GM23248 (cell line): Measurements from ENCODE around the gene PRPSAP1. TPM values are rescaled to one million over a fixed set of nuclear protein-coding genes. Genes with fewer than 3 reads are reported as not detected.
A peak's percentile ranks its signal among the peaks of the same experiment; 100 is the strongest.

Experiments
- DNase-seq: peaks from one replicate; pipeline ENCODE4 v3.0.0-alpha.2; 2015
- H2AFZ ChIP-seq: fragments of 200-600 bp; sonication (generic); 2 replicates; pipeline ENCODE4 v1.6.1; 2016; ENCODE audit warnings: antibody characterized with exemption
- H3F3A ChIP-seq: fragments of 200-600 bp; sonication (generic); 2 replicates; pipeline ENCODE4 v1.6.1; 2016; ENCODE audit warnings: mild to moderate bottlenecking, antibody characterized with exemption, mixed run types; ENCODE audit not compliant: insufficient read depth
- H3K27ac ChIP-seq: fragments of 200-600 bp; sonication (generic); 2 replicates; pipeline ENCODE4 v1.5.1; 2016; ENCODE audit warnings: mild to moderate bottlenecking
- H3K27me3 ChIP-seq: fragments of 200-600 bp; sonication (generic); replicated peaks from 2 replicates; pipeline ENCODE4 v1.6.1; 2016; ENCODE audit warnings: mild to moderate bottlenecking; ENCODE audit not compliant: insufficient read depth
- H3K36me3 ChIP-seq: fragments of 200-600 bp; sonication (generic); 2 replicates; pipeline ENCODE4 v1.6.1; 2016; ENCODE audit warnings: low read depth, mild to moderate bottlenecking
- H3K4me1 ChIP-seq: fragments of 200-600 bp; sonication (generic); 2 replicates; pipeline ENCODE4 v1.6.1; 2016; ENCODE audit warnings: mild to moderate bottlenecking; ENCODE audit not compliant: insufficient read depth
- H3K4me2 ChIP-seq: fragments of 200-600 bp; sonication (generic); one replicate; pipeline ENCODE4 v1.6.1; 2016; ENCODE audit warnings: mild to moderate bottlenecking; ENCODE audit not compliant: unreplicated experiment
- H3K4me3 ChIP-seq: fragments of 200-600 bp; sonication (generic); 2 replicates; pipeline ENCODE4 v1.5.1; 2016; ENCODE audit warnings: mild to moderate bottlenecking
- H3K79me2 ChIP-seq: fragments of 200-600 bp; sonication (generic); 2 replicates; pipeline ENCODE4 v1.6.1; 2016; ENCODE audit warnings: mild to moderate bottlenecking; ENCODE audit not compliant: insufficient read depth
- H3K9ac ChIP-seq: fragments of 200-600 bp; sonication (generic); 2 replicates; pipeline ENCODE4 v1.6.1; 2016; ENCODE audit warnings: mild to moderate bottlenecking
- H3K9me2 ChIP-seq: fragments of 200-600 bp; sonication (generic); 2 replicates; pipeline ENCODE4 v1.6.1; 2016; ENCODE audit warnings: mixed run types, mild to moderate bottlenecking, moderate library complexity; ENCODE audit not compliant: insufficient read depth
- H3K9me3 ChIP-seq: fragments of 200-600 bp; sonication (generic); one replicate; pipeline ENCODE4 v1.6.1; 2017; ENCODE audit warnings: low read depth
- H4K20me1 ChIP-seq: fragments of 200-600 bp; sonication (generic); 2 replicates; pipeline ENCODE4 v1.6.0; 2016; ENCODE audit not compliant: insufficient read depth
- EZH2 ChIP-seq: fragments of 200-600 bp; sonication (generic); IDR thresholded peaks from 2 replicates; pipeline ENCODE4 v1.6.1; 2018; ENCODE audit warnings: antibody characterized with exemption, mild to moderate bottlenecking; ENCODE audit not compliant: insufficient read depth, poor library complexity, severe bottlenecking
- EZH2phosphoT487 ChIP-seq: fragments of 200-600 bp; sonication (generic); IDR thresholded peaks from 2 replicates; pipeline ENCODE4 v1.6.1; 2018; ENCODE audit warnings: antibody characterized with exemption, moderate library complexity, mild to moderate bottlenecking, low read depth; ENCODE audit not compliant: insufficient read depth
- WGBS, 2 experiments: methylation state at CpG; one replicate each; pipeline ENCODE4 v1.1.6; 2015 to 2017; ENCODE audit warnings: low lambda C conversion rate in 2 of 2, low coverage in 1 of 2; ENCODE audit errors: missing lambda C conversion rate in 2 of 2; 5-methylcytosine and 5-hydroxymethylcytosine counted together
- in situ Hi-C: fragments of 300-500 bp; cut with MboI; formaldehyde crosslinking; loops from 2 replicates; pipeline ENCODE4 v1.15.0; 2020
- polyA plus RNA-seq: library from polyadenylated mRNA; unstranded; fragments of >200 nt; fragmentation: Nextera tagmentation; extraction: Ambion mirVana; gene quantifications from 2 replicates; pipeline ENCODE4 v1.2.1, GENCODE V29; 2016
- total RNA-seq: library from RNA; depleted of rRNA; stranded (reverse); fragments of >200 nt; shearing (Covaris generic); gene quantifications from 2 replicates; pipeline ENCODE4 v1.2.3, GENCODE V29; 2014

PRPSAP1 gene
- total and polyA plus RNA-seq, 2 experiments from 2014 or later: 53.2 to 56.5 TPM

GRCh38 chr17:76336756-76337412 is 16.8 kb downstream of the PRPSAP1 start:
- no peak overlapping the region for H3K9ac ChIP-seq
- H3K9me2 ChIP-seq: no peaks in the 10 kb centered on the region
- TF ChIP-seq EZH2 (no peak), EZH2phosphoT487 (no peak)
- no peaks in the 10 kb centered on the region for H4K20me1 ChIP-seq
- 83 to 86% methylated on average over 7 of the region's 7 CpGs for WGBS, 2 experiments
- H3K79me2 ChIP-seq: peaks cover 71% of the 10 kb centered on the region
- no peaks in the 10 kb centered on the region for H3K9me3 ChIP-seq
- no peak overlapping the region for H3K4me3 ChIP-seq
- no peaks in the 10 kb centered on the region for H3K27me3 ChIP-seq
- in situ Hi-C loops: no loop called here
- no peaks in the 10 kb centered on the region; the same call in 1 of the 2 replicates for H3F3A ChIP-seq
- no peak for DNase-seq
- peaks cover 3% of the 10 kb centered on the region; the same call in 1 of the 2 replicates for H3K36me3 ChIP-seq
- peaks cover 17% of the 10 kb centered on the region for H3K4me1 ChIP-seq
- peak overlapping the region; percentile 41 for H3K4me2 ChIP-seq
- H3K27ac ChIP-seq: no peak overlapping the region
- H2AFZ ChIP-seq: no peak overlapping the region

GRCh38 chr17:76335716-76336381 is 17.9 kb downstream of the PRPSAP1 start:
- TF ChIP-seq EZH2: no peak
- no peak for TF ChIP-seq EZH2phosphoT487
- Histone ChIP-seq H3K27ac (no peak overlapping the region), H3K79me2 (peaks cover 68% of the 10 kb centered on the region), H3K9me2 (no peaks in the 10 kb centered on the region), H3K9me3 (no peaks in the 10 kb centered on the region), H4K20me1 (0 out of 2 replicates have a peak, but pooled peaks cover 3% of the 10 kb centered on the region), H3K4me1 (peaks cover 17% of the 10 kb centered on the region), H3K4me2 (no peak overlapping the region), H3K9ac (no peak overlapping the region), H2AFZ (no peak overlapping the region), H3K27me3 (no peaks in the 10 kb centered on the region), H3K36me3 (peaks cover 13% of the 10 kb centered on the region), H3K4me3 (no peak overlapping the region), H3F3A (no peaks in the 10 kb centered on the region; the same call in 1 of the 2 replicates)
- no peak for DNase-seq
- WGBS, 2 experiments: 92 to 93% methylated on average over 9 of the region's 9 CpGs
- in situ Hi-C loops: no loop called here

- DNase-seq: no peak
- Histone ChIP-seq H3K79me2 (peaks cover 57% of the 10 kb centered on the region), H3K9me2 (no peaks in the 10 kb centered on the region), H4K20me1 (0 out of 2 replicates have a peak, but pooled peaks cover 4% of the 10 kb centered on the region), H3K27ac (no peak overlapping the region), H3K27me3 (no peaks in the 10 kb centered on the region), H3K36me3 (peaks cover 29% of the 10 kb centered on the region), H3K4me3 (no peak overlapping the region), H3K9me3 (no peaks in the 10 kb centered on the region), H2AFZ (no peak overlapping the region), H3K4me2 (no peak overlapping the region), H3K9ac (no peak overlapping the region), H3K4me1 (peaks cover 17% of the 10 kb centered on the region), H3F3A (no peaks in the 10 kb centered on the region; the same call in 1 of the 2 replicates)
- TF ChIP-seq EZH2: no peak
- TF ChIP-seq EZH2phosphoT487: no peak
- WGBS, 2 experiments: 85 to 87% methylated on average over 11 of the region's 11 CpGs
- in situ Hi-C loops: no loop called here
These were observed 19.8 kb downstream of the PRPSAP1 start for GRCh38 chr17:76333673-76334505.

- H4K20me1 ChIP-seq: 0 out of 2 replicates have a peak, but pooled peaks cover 4% of the 10 kb centered on the region
- peaks cover 9% of the 10 kb centered on the region for H3K4me1 ChIP-seq
- TF ChIP-seq EZH2phosphoT487 (no peak), EZH2 (no peak)
- no peaks in the 10 kb centered on the region for H3K9me2 ChIP-seq
- H3K4me2 ChIP-seq: no peak overlapping the region
- no peaks in the 10 kb centered on the region for H3F3A ChIP-seq
- DNase-seq: no peak
- no peaks in the 10 kb centered on the region for H3K27me3 ChIP-seq
- no peak overlapping the region for H2AFZ ChIP-seq
- no peak overlapping the region for H3K4me3 ChIP-seq
- peaks cover 43% of the 10 kb centered on the region for H3K36me3 ChIP-seq
- peaks cover 33% of the 10 kb centered on the region for H3K79me2 ChIP-seq
- in situ Hi-C loops: no loop called here
- no peaks in the 10 kb centered on the region for H3K9me3 ChIP-seq
- no peak overlapping the region for H3K27ac ChIP-seq
- no peak overlapping the region for H3K9ac ChIP-seq
- 82 to 93% methylated on average over 2 of the region's 2 CpGs for WGBS, 2 experiments
These were observed 22.6 kb downstream of the PRPSAP1 start for GRCh38 chr17:76331083-76331482.
